Stimulated activated CD8-positive, alpha-beta memory T cell treated with anti-CD3 and anti-CD28 coated beads, Interleukin-7, amount 100 ng/mL, for 4 hours (primary cell): Measurements from ENCODE around the gene FEM1C.

Experiments used
- DNase-seq, 2 donors: peaks; one replicate each; pipeline ENCODE4 v3.0.0-alpha.2; 2020; ENCODE audit warnings: low read depth in 2 of 2

FEM1C gene, protein sequence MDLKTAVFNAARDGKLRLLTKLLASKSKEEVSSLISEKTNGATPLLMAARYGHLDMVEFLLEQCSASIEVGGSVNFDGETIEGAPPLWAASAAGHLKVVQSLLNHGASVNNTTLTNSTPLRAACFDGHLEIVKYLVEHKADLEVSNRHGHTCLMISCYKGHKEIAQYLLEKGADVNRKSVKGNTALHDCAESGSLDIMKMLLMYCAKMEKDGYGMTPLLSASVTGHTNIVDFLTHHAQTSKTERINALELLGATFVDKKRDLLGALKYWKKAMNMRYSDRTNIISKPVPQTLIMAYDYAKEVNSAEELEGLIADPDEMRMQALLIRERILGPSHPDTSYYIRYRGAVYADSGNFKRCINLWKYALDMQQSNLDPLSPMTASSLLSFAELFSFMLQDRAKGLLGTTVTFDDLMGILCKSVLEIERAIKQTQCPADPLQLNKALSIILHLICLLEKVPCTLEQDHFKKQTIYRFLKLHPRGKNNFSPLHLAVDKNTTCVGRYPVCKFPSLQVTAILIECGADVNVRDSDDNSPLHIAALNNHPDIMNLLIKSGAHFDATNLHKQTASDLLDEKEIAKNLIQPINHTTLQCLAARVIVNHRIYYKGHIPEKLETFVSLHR

DNA sequence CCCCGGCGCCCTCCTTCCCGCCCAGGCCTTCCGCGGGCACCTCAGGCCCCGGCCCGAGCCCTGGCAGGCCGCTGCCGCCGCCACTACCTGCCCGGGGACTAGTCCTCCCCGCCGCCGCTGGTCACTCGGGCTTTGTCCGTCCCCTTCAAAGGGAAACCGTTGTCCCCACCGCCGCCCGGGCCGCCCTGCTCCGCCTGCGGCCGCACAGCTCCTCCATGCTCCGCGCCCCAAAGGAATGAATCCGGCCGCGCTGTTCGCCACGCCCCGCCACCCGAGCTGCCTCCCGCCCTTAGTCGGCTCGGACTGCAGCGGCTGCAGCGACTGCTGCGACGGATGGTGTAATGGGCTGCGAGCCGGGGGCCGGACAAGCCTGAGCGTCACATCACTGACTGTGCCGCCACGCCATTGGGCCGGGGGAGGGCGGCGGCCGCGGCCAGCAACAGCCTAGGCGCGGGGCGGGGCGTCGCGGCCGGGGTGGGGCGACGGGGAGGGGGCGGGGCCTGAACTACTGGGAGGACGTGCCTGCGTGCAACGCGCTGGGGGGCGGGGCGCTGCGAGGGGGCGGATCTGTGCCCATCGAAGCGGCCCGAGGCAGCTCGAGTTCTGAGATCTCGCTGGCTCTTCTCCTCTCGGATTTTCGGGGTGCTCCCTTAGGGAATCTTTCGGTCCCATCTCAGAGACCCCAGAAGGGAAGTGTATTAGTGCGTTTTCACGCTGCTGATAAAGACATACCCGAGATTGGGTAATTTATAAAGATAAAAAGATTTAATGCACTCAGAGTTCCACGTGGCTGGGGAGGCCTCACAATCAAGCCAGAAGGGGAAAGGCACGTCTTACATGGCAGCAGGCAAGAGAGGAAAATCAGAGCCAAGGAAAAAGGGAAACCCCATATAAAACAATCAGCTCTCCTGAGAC lies at the start of gene FEM1C:
Gene FEM1C (minus strand): TSS at position 340 of the 915 bp plus-strand sequence. CDS start 1,282 bp downstream, outside the sequence.
- peak; percentile 93 to 98 for DNase-seq

DNA sequence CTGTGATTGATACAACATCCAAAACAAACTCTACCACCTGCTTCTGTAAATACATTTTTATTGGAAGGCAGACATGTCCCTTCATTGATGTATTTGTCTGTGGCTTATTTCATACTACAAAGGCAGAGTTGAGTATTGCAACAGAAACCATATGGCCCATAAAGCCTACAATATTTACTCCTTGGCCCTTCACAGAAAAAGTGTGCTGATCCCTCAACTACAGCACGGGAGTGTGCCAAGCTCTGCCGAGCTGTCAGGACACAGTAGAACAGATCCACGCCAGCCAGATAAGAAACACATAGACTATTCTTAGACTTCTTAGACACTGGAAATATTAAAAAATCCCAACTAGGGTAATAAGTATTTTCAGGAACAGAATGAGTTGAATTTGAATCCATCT lies 44.5 kb upstream of the FEM1C start:
- DNase-seq, result no peak

DNA sequence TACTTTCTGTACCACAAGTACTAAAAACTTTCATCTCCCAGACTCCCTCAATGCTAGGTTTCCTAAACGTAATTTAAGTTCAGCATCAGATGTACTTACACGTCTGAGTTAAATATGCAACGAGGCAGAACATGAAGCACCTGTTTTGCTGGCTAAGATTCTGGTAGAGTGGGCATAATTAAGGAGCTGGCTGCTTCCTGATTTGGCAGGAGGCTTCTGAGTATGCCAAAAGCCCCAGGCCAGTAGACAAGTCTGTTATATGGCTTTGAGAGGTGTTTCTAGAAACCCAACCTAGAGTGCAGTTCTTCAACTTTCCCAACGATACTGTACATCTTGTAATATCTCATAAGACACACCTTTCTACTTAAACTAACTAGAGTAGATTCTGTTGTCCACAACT lies 44.1 kb upstream of the FEM1C start:
- no peak for DNase-seq

DNA sequence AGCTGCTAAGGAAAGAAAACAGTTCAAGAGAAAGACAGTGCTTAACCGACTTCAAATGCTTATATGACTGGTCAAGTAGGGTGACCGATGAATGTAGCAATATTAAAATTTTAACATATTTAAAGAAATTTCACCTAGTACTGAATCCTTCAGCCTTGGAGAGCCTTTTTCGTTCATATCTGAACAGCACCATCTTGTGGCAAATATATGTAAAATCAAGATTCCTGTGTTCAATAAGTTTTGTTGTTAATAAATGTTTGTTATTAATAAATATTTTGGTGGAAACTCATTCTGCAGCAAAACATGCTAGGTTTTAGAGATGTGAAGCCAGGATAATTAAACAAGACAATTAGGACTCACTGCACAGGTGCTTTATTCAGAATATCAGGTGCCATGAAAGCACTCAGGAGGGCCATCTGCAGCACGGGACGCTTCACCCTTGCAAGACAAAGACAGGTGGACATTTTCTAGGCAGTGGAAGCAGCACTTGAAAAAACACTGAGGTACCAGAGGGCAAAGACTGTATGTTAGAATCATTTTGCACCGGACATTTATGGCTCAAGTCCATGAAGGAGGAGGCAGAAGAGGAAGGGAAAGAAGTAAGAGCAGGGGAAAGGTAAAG lies 42.1 kb upstream of the FEM1C start:
- DNase-seq, result no peak

DNA sequence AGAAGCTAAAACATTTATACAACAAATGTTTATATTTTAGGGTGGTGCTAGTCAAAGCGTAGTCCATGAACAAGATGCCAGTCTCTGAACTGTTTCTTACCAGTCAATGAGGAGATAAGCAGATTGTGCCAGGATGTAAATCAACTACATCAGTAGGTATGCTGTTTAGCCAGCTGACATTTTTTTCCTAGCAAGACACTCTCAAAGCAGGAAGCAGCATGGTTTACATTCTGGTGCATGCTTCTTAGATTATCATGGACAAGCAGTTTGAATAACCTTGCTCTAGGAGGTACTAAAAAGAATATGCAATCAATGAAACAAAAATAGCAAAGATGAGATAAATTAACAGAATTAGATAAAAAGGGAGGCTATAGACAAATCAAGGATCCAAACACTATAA lies 40.7 kb upstream of the FEM1C start:
- no peak for DNase-seq

DNA sequence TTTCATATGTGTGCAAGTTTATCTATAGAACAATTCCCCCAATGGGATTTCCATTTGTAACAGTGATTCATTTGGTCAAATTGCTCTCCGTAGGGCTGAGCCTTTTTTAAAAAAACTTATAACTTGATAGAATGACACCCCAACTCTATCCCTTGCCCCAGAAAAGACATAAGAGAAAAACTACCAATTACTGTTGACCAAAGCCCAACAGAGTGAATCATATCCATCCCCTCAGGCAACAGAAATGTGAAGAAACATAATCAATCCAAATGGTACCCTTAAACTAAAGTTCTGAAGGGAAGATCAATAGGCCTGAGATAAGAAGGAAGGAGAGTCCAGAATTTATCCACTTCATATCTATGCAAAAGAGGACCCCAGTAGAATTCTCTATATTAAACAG lies 39.9 kb upstream of the FEM1C start:
- no peak for DNase-seq

DNA sequence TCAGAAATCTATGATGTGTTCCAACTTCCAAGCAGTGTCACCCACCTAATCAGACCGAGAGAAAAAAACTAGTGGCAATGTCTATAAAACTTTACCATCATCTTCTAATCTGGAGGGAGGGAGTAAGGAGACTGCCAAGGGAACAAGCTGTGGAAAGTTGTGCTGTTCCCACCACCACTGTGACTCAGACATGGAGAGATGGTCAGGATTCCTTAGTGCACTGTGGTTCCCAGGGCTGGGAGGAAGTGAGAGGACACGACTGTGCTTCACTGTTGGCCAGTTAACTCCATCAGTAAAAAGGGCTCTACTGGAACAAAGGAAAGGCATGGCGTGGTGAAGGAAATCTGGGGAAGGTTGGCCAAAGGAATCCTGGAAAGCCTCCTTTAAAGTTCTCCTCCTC lies 38.9 kb upstream of the FEM1C start:
- no peak for DNase-seq

DNA sequence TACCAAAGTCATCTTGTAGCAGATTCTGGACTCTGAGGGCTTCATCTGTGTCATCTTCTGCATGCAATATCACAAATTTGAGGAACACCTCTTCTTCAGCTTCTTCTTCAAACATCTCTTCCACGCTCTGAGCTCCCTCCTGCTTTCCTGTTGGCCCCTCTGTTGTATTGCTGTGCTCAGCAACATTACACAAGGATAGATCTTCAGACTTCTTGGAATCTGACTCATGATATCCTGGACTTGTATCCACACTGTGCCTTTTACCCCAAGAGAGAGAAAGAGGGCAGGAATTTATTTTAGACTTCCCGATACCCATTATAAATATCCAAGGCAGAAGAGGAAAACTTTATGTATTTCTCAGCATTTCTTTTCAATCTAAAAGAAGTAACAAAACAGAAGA lies 36.4 kb upstream of the FEM1C start:
- no peak for DNase-seq

DNA sequence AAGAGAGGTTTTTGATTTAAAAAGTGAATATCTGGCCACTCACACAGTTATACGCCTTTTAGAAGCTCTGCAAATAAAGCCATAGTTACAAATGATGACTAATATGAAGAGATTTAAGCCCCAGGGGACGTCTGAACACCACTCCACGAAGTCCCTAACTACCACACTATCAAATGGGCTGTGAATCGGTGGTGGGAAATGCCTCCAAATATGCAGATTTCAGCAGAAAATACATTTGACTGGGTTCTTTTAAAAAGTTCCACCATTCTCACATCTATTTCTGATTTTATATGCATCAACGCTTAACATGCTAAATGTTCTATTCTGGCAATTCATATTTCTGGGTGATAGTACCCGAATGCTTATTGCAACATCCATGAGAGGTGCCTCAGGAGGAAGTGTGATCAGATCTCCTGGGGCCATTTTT lies 35.2 kb upstream of the FEM1C start:
- no peak for DNase-seq

DNA sequence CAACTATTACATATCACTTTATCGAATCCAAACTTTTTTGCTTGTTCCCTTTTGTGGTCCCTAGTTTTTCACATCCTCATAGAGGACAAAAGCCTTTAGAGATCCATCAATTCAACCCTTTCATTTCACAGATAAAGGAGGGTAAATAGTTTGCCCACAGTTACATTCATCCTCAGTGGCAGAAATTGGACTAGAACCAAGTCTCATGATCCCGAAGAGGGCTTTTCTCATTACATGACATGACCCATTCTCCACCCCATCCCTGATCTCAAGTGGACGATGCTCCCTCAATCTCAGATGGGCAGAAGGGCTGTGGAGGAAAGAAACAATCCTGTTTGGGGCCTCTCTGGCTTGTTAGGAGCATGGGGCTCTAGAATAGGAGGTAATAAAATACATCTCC lies 34.6 kb upstream of the FEM1C start:
- no peak for DNase-seq

DNA sequence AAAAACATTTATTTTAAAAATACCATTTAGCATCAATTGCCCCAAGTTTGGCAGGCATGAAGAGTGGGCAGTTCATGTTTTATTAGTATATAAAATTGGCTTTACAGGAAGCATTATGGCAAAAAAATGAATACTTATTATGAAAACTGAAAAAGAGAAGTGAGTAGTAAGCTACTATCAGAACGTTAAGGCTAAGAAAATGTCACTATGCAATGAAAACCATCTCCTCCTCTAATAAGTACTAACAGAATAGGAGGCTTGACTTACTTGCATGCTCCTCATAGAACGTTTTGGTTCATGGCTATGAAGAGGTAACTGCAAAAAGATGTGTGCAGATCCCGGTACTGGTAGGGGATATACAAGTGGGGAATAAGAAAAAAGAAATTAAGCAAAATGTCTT lies 34.1 kb upstream of the FEM1C start:
- DNase-seq, result no peak

DNA sequence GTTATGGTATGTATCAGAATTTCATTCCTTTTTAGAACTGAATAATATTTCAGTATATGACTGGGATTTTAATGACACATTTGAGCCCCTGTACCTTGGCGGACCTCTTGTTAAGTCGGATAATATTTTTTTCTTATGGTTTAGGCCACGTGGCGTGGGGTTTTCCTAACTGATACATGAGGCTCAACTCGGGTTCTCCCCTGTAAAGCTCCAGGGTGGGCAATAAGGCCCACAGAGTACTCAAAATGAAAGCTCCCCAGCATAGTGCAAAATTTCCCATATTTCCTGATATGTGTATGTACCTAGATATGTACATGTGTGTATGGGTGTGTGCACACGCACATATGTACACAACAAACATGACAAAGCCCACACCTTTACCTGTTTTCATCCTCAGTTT lies 33.2 kb upstream of the FEM1C start:
- no peak for DNase-seq

DNA sequence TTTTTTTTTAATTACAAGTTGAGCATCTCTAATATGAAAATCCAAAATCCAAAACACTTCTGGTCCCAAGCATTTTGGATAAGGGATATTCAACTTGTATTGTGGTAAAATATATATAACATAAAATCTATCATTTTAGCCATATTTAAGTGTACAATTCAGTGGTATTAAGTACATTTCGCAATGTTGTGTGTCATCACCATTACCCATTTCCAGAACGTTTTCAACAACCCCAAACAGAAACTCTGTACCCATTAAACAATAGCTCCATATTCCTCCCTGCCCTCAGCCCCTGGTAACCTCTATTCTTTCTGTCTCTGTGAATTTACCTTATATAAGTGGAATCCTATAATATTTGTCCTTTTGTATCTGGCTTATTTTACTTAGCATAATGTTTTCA lies 32.8 kb upstream of the FEM1C start:
- DNase-seq, result no peak

DNA sequence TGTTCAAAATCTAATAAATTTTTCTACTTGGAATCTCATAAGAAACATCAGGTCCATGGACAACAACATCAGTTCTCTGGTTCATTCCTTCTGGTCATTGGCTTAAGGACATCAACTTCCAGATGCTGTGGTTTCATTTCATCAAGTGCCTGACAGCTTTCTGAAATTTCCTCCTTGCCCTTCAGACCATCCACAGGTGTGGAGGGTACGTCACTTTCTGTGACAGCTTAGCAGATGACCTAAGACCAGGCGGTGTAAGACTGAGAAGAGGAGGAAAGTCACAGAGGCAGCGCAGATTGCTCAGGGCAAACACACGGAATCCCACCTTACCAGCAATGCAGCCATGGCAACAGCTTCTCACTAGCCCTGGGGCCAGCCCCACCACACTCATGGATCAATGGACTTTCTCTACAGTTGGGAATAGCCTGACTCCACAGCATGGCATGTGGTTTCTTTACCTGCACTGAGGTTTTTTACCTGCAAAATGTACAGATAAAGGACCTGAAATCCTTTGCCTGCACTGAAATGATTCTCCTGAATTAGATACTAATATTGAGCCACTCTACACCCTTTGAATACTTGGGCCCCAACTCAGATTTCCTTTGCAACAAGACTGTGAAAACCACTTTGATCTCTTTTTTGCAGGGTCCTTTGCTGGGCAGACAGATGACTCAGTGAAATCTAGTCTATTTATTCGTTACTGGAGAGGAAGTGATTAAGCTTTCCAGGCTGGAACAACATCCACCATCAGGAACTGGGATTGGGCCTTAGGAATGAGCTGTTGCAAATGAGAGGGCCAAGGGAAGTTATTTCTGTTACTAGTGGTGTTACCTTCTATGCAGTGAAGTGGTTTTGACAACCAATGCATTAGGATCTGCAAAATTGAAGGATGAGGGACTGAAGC lies 30.8 kb upstream of the FEM1C start:
- no peak for DNase-seq

DNA sequence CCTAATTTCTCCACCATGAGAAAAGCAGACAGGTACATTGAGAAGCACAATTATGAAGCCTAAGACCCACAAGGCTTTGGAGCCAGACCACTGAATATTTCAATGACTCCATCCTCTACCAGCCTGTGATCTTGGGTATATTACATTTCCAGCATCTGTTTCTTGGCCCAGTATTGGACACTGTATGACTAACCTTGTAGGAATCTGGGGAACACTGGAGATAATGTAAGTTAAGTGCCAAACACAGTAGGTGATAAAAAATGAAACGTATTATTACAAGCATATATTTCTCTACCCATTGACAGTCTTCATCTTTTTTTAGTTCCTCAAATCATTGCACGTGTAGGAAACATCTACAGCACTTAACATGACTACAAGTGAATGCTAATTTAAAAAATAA lies 28.6 kb upstream of the FEM1C start:
- DNase-seq, result no peak

DNA sequence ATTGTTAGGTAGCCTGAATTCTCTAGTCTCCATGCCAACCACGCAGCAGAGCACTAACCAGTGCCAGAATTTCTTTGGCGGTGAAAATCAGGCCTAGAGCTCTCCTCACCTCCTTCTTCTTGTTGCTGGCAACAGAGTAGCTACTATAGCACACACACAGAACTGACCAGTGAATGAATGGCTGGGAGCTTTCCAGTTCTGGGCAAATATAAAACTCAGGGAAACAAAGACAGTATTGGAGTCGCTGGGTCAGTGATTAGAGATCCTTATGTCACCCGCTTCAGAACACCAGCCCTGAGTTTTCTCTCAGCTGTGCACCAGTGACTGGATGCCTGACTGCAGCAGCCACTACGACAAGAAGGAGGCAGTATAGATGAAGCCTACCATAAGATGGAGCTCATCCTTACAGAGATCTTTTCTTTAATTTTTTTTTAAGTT lies 26.9 kb upstream of the FEM1C start:
- no peak for DNase-seq

DNA sequence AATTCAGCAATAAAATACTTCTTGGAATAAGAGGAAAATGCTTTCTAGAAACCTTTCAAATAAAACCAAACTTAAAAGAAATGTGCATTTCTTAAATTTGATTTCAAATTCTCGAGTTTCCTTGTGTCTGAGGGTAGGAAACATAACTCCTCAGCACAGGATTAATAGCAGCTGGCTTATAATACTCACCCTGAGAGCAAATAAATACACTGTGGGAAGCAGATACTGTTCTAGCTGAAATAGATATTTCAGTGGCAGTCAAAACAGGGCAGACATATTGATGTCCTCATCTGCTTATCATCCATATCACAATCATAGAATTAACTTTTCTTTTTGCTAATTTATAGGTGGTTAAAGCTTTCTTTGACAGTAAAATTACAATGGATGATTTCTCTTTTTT lies 24.1 kb upstream of the FEM1C start:
- DNase-seq, result no peak

DNA sequence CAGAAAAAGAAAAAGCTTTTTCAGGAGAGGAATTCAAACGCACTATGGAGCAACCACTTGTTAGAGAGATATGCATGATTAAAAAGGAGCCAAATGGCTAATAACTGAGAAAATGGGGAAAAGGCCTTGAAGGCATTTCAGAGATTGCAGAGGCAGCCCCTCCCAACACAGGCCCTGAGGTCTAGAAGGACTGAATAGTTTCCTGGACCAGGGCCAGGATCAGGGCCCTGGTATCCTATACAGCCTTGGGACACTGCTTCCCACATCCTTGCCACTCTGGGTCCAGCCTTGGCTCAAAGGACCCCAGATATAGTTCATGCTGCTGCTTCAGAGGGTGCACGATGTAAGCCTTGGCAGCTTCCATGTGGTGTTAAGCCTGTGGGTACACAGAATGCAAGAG lies 20.7 kb upstream of the FEM1C start:
- no peak for DNase-seq

DNA sequence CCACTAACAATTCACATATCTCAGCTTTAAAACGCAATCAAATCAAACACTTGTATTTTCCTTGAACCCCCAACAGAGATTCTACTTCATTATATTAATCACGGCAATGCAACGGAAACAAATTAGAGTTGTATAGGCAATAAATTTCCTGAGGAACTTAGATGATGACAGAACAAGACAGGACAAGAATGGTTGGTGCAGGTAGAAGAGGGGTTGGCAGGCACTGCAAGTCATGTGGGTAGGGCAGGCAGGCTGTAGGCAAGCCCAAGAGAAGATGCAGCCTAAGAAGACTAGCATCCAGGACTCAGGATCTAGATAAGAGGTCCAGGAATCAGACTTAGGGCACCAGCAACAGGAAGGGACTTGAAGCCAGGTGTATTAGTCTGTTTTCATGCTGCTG lies 16.6 kb upstream of the FEM1C start:
- no peak for DNase-seq

DNA sequence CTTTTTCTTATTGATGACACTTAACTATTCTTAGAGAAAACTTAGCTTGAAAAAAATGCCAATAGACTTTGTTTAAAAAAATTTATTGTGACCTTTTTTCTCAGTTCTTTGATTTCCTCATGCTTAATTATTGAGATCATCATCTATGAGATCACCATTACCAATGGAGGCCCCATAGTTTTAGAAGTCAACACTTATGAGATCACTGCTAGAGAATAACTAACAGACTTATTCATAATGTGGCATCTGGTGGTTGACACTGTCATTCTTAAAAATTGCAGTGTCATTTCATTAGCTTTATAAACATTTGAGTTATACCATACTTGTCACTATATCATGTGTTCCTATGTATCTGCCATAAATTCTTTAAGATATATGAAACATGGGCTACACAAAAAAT lies 14.9 kb upstream of the FEM1C start:
- no peak for DNase-seq

DNA sequence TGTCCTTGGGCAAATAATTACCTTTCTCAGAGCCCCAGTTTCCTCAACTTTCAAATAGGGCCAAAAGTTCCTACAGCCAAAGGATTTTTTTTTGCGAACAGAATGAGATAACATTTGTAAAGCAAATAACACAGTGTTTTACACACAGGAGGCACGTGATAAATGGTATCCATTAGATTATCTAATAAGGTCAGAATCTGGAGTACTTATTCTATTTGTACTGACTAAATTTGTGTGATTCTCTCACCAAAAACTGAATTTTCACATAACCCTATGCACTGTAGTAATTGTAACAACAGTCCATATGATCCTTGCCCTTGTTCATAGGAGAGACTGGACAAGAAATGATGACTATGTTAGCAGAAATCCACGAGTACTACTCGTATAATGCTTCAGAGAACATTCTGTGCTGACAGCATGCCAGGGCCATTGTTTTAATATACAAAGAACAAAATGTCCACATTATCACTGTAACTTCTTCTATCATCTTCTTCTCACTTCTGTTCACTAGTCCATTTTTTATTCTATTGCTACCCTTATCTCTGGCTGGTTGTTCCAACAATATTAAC lies 13.9 kb upstream of the FEM1C start:
- no peak for DNase-seq
